Measurements from ENCODE around the gene IKBKE. TPM values are rescaled to one million over a fixed set of nuclear protein-coding genes. Genes with fewer than 3 reads are reported as not detected.

The IKBKE gene
- total RNA-seq, 1 donor, result 18.8 TPM

DNA sequence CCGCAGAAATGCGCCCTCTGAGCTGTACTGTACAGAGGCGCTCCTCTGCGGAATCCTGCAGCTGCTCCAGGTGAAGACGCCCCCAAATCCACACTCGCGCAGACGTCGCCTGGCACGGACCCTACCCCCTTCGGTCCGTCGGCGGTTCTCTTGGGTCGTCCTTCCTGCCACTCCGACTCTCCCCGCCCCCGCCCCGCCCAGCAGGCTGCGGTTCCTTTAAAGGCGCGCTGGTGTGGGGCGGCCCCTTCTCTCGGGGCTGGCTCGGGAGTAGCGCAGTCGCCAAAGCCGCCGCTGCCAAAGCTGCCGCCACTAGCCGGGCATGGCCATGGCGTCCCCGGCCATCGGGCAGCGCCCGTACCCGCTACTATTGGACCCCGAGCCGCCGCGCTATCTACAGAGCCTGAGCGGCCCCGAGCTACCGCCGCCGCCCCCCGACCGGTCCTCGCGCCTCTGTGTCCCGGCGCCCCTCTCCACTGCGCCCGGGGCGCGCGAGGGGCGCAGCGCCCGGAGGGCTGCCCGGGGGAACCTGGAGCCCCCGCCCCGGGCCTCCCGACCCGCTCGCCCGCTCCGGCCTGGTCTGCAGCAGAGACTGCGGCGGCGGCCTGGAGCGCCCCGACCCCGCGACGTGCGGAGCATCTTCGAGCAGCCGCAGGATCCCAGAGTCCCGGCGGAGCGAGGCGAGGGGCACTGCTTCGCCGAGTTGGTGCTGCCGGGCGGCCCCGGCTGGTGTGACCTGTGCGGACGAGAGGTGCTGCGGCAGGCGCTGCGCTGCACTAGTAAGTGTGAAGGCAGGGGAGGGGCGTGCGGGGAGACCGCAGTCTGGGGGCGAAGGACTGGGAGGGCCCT lies 37.2 kb downstream of the IKBKE start, which contains the start of gene RASSF5:
Gene RASSF5 (plus strand): TSS at position 248 of the 846 bp plus-strand sequence. CDS start 72 bp downstream, at position 320.
- Histone ChIP-seq H4K20me1 (ENCODE audit: insufficient read depth, low read length) (no peaks in the 10 kb centered on the region), H3K4me3 (ENCODE audit: insufficient read depth, low read length) (peak within 1 kb of the TSS; percentile 66), H3K36me3 (ENCODE audit: insufficient read depth, low read length) (no peaks in the 10 kb centered on the region), H3K27ac (ENCODE audit: low read depth, low read length) (no peak within 1 kb of the TSS), H3K4me2 (ENCODE audit: insufficient read depth, low read length) (peak within 1 kb of the TSS; percentile 74), H3K9me3 (ENCODE audit: low read depth, low read length) (no peaks in the 10 kb centered on the region), H3K79me2 (ENCODE audit: insufficient read depth, low read length) (no peaks in the 10 kb centered on the region), H3K27me3 (ENCODE audit: insufficient read depth, low read length) (peaks cover 24% of the 10 kb centered on the region), H3K4me1 (ENCODE audit: insufficient read depth, low read length) (peaks cover 26% of the 10 kb centered on the region), H2AFZ (ENCODE audit: low read length) (peak within 1 kb of the TSS; percentile 52)
- TF ChIP-seq, protein P1, sequence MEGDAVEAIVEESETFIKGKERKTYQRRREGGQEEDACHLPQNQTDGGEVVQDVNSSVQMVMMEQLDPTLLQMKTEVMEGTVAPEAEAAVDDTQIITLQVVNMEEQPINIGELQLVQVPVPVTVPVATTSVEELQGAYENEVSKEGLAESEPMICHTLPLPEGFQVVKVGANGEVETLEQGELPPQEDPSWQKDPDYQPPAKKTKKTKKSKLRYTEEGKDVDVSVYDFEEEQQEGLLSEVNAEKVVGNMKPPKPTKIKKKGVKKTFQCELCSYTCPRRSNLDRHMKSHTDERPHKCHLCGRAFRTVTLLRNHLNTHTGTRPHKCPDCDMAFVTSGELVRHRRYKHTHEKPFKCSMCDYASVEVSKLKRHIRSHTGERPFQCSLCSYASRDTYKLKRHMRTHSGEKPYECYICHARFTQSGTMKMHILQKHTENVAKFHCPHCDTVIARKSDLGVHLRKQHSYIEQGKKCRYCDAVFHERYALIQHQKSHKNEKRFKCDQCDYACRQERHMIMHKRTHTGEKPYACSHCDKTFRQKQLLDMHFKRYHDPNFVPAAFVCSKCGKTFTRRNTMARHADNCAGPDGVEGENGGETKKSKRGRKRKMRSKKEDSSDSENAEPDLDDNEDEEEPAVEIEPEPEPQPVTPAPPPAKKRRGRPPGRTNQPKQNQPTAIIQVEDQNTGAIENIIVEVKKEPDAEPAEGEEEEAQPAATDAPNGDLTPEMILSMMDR (IDR thresholded peaks at IDR 0.05; ENCODE audit: extremely low read depth, low read depth, low read length), result no peak
- DNase-seq (ENCODE audit: insufficient read length, low spot score, missing footprints), result peak; percentile 96

DNA sequence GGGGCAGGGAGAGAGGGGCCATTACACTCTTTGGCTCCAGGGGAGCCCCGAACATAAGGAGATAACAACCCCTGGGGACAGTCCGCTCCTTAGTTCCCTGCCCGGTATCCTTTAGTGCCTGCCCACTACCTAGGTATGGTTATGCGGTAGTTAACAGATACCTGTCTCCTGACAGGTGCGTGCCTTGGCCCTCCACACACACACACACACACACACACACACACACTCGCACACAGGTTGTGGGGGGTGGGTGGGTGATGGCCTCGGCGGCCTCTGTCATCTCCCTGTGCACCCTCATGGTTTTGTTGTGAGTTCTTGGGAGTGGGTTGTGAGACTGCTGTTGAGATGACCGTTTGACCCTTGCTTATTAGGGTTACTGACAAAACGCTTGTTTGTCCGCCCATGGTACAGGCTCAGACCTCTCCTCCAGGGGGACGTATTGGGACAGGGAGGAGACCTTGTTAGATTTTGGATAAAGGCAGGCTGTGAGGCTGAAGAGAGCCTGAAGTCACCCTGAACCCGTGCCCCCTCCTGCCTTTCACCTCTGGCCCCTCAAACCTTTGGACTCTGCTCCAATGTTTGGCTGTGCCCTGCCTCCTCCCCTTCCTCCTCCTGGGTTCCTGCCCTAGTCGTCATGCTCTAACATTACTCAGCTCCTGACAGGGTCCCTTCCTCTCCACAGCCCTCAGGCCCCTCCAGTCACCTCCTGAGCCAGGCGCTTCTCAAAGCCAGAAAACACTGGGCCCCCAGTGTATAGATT lies 38.0 kb downstream of the IKBKE start:
- Histone ChIP-seq H3K27ac (ENCODE audit: low read depth, low read length) (no peak overlapping the region), H3K79me2 (ENCODE audit: insufficient read depth, low read length) (no peaks in the 10 kb centered on the region), H3K4me2 (ENCODE audit: insufficient read depth, low read length) (peak overlapping the region; percentile 74), H3K27me3 (ENCODE audit: insufficient read depth, low read length) (peaks cover 24% of the 10 kb centered on the region), H3K4me3 (ENCODE audit: insufficient read depth, low read length) (peak overlapping the region; percentile 66), H4K20me1 (ENCODE audit: insufficient read depth, low read length) (no peaks in the 10 kb centered on the region), H3K9me3 (ENCODE audit: low read depth, low read length) (no peaks in the 10 kb centered on the region), H2AFZ (ENCODE audit: low read length) (no peak overlapping the region), H3K4me1 (ENCODE audit: insufficient read depth, low read length) (peaks cover 24% of the 10 kb centered on the region), H3K36me3 (ENCODE audit: insufficient read depth, low read length) (no peaks in the 10 kb centered on the region)
- TF ChIP-seq, protein P1 (IDR thresholded peaks at IDR 0.05; ENCODE audit: extremely low read depth, low read depth, low read length), result no peak
- DNase-seq (ENCODE audit: insufficient read length, low spot score, missing footprints), result peak; percentile 45

DNA sequence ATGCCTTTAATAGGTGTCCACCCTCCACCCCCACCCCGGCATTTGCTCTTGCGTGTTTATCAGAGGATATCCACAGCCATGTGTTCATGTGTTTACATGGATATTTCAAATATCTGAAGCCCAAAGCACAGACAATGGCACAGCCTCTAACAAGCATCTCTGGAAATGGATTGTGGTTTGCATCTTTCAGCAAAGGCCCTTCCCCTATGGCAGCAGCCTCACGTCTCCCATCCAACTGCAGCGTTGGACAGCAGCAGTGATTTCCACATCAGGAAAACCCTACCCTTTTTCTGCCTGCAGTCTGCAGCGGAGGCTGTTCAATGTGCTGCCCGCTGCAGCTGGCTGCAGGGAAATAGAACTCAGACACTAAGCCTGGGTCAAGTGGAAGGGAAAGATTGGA lies 38.7 kb downstream of the IKBKE start:
- Histone ChIP-seq H3K9me3 (ENCODE audit: low read depth, low read length) (no peaks in the 10 kb centered on the region), H3K4me3 (ENCODE audit: insufficient read depth, low read length) (no peak overlapping the region), H3K27me3 (ENCODE audit: insufficient read depth, low read length) (peaks cover 24% of the 10 kb centered on the region), H3K36me3 (ENCODE audit: insufficient read depth, low read length) (no peaks in the 10 kb centered on the region), H3K4me1 (ENCODE audit: insufficient read depth, low read length) (peaks cover 24% of the 10 kb centered on the region), H3K79me2 (ENCODE audit: insufficient read depth, low read length) (no peaks in the 10 kb centered on the region), H3K27ac (ENCODE audit: low read depth, low read length) (no peak overlapping the region), H2AFZ (ENCODE audit: low read length) (no peak overlapping the region), H3K4me2 (ENCODE audit: insufficient read depth, low read length) (no peak overlapping the region), H4K20me1 (ENCODE audit: insufficient read depth, low read length) (peaks cover 1% of the 10 kb centered on the region)
- peak; percentile 92 for DNase-seq (ENCODE audit: insufficient read length, low spot score, missing footprints)
- TF ChIP-seq, protein P1 (IDR thresholded peaks at IDR 0.05; ENCODE audit: extremely low read depth, low read depth, low read length), result no peak
